HEK293 (cell line): ENCODE measurements around the gene TIMM17A.

Source experiments
- REPIN1 ChIP-seq: fragments of 450-650 bp; formaldehyde crosslinking; IDR thresholded peaks from 2 replicates; pipeline ENCODE4 v1.5.1; 2017; ENCODE audit warnings: missing biosample characterization, missing genetic modification characterization, low read depth
- TRIM28 ChIP-seq: IDR thresholded peaks from 2 replicates; pipeline ENCODE4 v1.6.1; 2011; ENCODE audit warnings: low read length, control low read depth, borderline replicate concordance
- YY1 ChIP-seq: fragments of 450-650 bp; formaldehyde crosslinking; IDR thresholded peaks from 2 replicates; pipeline ENCODE4 v1.5.1; 2018; ENCODE audit warnings: missing biosample characterization, missing genetic modification characterization
- ZBTB1 ChIP-seq: fragments of 450-650 bp; formaldehyde crosslinking; IDR thresholded peaks from 2 replicates; pipeline ENCODE4 v1.5.1; 2016; ENCODE audit warnings: missing biosample characterization, missing genetic modification characterization
- ZBTB7A ChIP-seq: fragments of 450-650 bp; formaldehyde crosslinking; IDR thresholded peaks from 2 replicates; pipeline ENCODE4 v1.5.1; 2016; ENCODE audit warnings: low read depth, missing biosample characterization, missing genetic modification characterization
- ZNF138 ChIP-seq: fragments of 450-650 bp; formaldehyde crosslinking; IDR thresholded peaks from 2 replicates; pipeline ENCODE4 v1.5.1; 2016; ENCODE audit warnings: missing biosample characterization, missing genetic modification characterization, borderline replicate concordance
- ZNF19 ChIP-seq: fragments of 450-650 bp; formaldehyde crosslinking; IDR thresholded peaks from 2 replicates; pipeline ENCODE4; 2016; ENCODE audit warnings: missing biosample characterization, missing genetic modification characterization, low read depth
- ZNF211 ChIP-seq: fragments of 450-650 bp; formaldehyde crosslinking; IDR thresholded peaks from 2 replicates; pipeline ENCODE4 v1.5.1; 2016; ENCODE audit warnings: low read depth, missing biosample characterization, missing genetic modification characterization
- ZNF292 ChIP-seq: fragments of 450-650 bp; formaldehyde crosslinking; IDR thresholded peaks from 2 replicates; pipeline ENCODE4 v1.5.1; 2016; ENCODE audit warnings: low read depth, missing biosample characterization, missing genetic modification characterization, borderline replicate concordance
- ZNF37A ChIP-seq: fragments of 450-650 bp; IDR thresholded peaks from 2 replicates; pipeline ENCODE4 v1.5.1; 2018; ENCODE audit warnings: missing biosample characterization, missing genetic modification characterization
- ZNF843 ChIP-seq: fragments of 450-650 bp; formaldehyde crosslinking; IDR thresholded peaks from 2 replicates; pipeline ENCODE4 v1.5.1; 2016; ENCODE audit warnings: missing biosample characterization, missing genetic modification characterization
- TF ChIP-seq, protein P1 (sequence below): fragments of 450-650 bp; formaldehyde crosslinking; IDR thresholded peaks from 2 replicates; pipeline ENCODE4 v1.5.1; 2016; ENCODE audit warnings: missing biosample characterization, missing genetic modification characterization
- TF ChIP-seq, protein P2 (sequence below): fragments of 450-650 bp; formaldehyde crosslinking; IDR thresholded peaks from 2 replicates; pipeline ENCODE4 v1.5.1; 2016; ENCODE audit warnings: missing biosample characterization, missing genetic modification characterization
- TF ChIP-seq, protein P3 (sequence below): sonication (generic); formaldehyde crosslinking; IDR thresholded peaks from 2 replicates; pipeline ENCODE4 v1.8.1; 2022; ENCODE audit warnings: mild to moderate bottlenecking, moderate library complexity, missing genetic modification reagents

DNA sequence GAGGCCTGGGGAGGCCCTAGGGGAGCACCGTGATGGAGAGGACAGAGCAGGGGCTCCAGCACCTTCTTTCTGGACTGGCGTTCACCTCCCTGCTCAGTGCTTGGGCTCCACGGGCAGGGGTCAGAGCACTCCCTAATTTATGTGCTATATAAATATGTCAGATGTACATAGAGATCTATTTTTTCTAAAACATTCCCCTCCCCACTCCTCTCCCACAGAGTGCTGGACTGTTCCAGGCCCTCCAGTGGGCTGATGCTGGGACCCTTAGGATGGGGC lies 60.3 kb downstream of the TIMM17A start:
- TF ChIP-seq, protein P1, sequence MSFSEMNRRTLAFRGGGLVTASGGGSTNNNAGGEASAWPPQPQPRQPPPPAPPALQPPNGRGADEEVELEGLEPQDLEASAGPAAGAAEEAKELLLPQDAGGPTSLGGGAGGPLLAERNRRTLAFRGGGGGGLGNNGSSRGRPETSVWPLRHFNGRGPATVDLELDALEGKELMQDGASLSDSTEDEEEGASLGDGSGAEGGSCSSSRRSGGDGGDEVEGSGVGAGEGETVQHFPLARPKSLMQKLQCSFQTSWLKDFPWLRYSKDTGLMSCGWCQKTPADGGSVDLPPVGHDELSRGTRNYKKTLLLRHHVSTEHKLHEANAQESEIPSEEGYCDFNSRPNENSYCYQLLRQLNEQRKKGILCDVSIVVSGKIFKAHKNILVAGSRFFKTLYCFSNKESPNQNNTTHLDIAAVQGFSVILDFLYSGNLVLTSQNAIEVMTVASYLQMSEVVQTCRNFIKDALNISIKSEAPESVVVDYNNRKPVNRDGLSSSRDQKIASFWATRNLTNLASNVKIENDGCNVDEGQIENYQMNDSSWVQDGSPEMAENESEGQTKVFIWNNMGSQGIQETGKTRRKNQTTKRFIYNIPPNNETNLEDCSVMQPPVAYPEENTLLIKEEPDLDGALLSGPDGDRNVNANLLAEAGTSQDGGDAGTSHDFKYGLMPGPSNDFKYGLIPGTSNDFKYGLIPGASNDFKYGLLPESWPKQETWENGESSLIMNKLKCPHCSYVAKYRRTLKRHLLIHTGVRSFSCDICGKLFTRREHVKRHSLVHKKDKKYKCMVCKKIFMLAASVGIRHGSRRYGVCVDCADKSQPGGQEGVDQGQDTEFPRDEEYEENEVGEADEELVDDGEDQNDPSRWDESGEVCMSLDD (tag by site-specific recombination), result no peak
- TF ChIP-seq ZNF19 (tag by site-specific recombination) (no peak), ZNF292 (tag by site-specific recombination) (no peak), ZBTB1 (no peak), ZNF211 (tag by site-specific recombination) (no peak), ZBTB7A (tag by site-specific recombination) (no peak), REPIN1 (tag by site-specific recombination) (no peak), TRIM28 (no peak), ZNF843 (tag by site-specific recombination) (no peak), ZNF138 (tag by site-specific recombination) (no peak), ZNF37A (no peak), YY1 (tag by site-specific recombination) (no peak)
- TF ChIP-seq, protein P2, sequence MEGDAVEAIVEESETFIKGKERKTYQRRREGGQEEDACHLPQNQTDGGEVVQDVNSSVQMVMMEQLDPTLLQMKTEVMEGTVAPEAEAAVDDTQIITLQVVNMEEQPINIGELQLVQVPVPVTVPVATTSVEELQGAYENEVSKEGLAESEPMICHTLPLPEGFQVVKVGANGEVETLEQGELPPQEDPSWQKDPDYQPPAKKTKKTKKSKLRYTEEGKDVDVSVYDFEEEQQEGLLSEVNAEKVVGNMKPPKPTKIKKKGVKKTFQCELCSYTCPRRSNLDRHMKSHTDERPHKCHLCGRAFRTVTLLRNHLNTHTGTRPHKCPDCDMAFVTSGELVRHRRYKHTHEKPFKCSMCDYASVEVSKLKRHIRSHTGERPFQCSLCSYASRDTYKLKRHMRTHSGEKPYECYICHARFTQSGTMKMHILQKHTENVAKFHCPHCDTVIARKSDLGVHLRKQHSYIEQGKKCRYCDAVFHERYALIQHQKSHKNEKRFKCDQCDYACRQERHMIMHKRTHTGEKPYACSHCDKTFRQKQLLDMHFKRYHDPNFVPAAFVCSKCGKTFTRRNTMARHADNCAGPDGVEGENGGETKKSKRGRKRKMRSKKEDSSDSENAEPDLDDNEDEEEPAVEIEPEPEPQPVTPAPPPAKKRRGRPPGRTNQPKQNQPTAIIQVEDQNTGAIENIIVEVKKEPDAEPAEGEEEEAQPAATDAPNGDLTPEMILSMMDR (tag by site-specific recombination), result no peak
- TF ChIP-seq, protein P3, sequence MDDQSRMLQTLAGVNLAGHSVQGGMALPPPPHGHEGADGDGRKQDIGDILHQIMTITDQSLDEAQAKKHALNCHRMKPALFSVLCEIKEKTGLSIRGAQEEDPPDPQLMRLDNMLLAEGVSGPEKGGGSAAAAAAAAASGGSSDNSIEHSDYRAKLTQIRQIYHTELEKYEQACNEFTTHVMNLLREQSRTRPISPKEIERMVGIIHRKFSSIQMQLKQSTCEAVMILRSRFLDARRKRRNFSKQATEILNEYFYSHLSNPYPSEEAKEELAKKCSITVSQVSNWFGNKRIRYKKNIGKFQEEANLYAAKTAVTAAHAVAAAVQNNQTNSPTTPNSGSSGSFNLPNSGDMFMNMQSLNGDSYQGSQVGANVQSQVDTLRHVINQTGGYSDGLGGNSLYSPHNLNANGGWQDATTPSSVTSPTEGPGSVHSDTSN, result no peak
